ENCODE results near the gene HLCS.

The HLCS gene

GRCh38 chr21:36902793-36903192 is 63.7 kb downstream of the HLCS start:
- H3K36me3 ChIP-seq, result no peaks in the 10 kb centered on the region

GRCh38 chr21:36902331-36902730 is 64.1 kb downstream of the HLCS start:
- H3K36me3 ChIP-seq, result no peaks in the 10 kb centered on the region
- no peak overlapping the region for H3K27ac ChIP-seq
- no peak for TF ChIP-seq CTCF (IDR thresholded peaks at IDR 0.05)
- no peaks in the 10 kb centered on the region for H3K27me3 ChIP-seq
- no peaks in the 10 kb centered on the region for H3K9me3 ChIP-seq
- H3K4me1 ChIP-seq (ENCODE audit: control insufficient read depth in 1 of 2, insufficient read depth in 1 of 2, low read depth in 1 of 2, low read length in 1 of 2), result no peaks in the 10 kb centered on the region
- H3K4me3 ChIP-seq (ENCODE audit: low read depth in 1 of 2, low read length in 1 of 2), result no peak overlapping the region

More at GRCh38 chr21:36902793-36903192, 63.7 kb downstream of the HLCS start:
- TF ChIP-seq CTCF (IDR thresholded peaks at IDR 0.05), result no peak
- Histone ChIP-seq H3K4me3 (ENCODE audit: low read depth in 1 of 2, low read length in 1 of 2) (no peak overlapping the region), H3K9me3 (no peaks in the 10 kb centered on the region), H3K4me1 (ENCODE audit: control insufficient read depth in 1 of 2, insufficient read depth in 1 of 2, low read depth in 1 of 2, low read length in 1 of 2) (no peaks in the 10 kb centered on the region), H3K27ac (no peak overlapping the region), H3K27me3 (no peaks in the 10 kb centered on the region)

GRCh38 chr21:36901575-36901974 is 64.9 kb downstream of the HLCS start:
- Histone ChIP-seq H3K36me3 (no peaks in the 10 kb centered on the region), H3K9me3 (no peaks in the 10 kb centered on the region), H3K27me3 (no peaks in the 10 kb centered on the region), H3K27ac (no peak overlapping the region), H3K4me1 (ENCODE audit: control insufficient read depth in 1 of 2, insufficient read depth in 1 of 2, low read depth in 1 of 2, low read length in 1 of 2) (no peaks in the 10 kb centered on the region), H3K4me3 (ENCODE audit: low read depth in 1 of 2, low read length in 1 of 2) (no peak overlapping the region)
- no peak for TF ChIP-seq CTCF (IDR thresholded peaks at IDR 0.05)

- no peaks in the 10 kb centered on the region for H3K9me3 ChIP-seq
- no peaks in the 10 kb centered on the region for H3K36me3 ChIP-seq
- H3K27ac ChIP-seq, result no peak overlapping the region
- H3K4me3 ChIP-seq (ENCODE audit: low read depth in 1 of 2, low read length in 1 of 2), result no peak overlapping the region
- no peaks in the 10 kb centered on the region for H3K4me1 ChIP-seq (ENCODE audit: control insufficient read depth in 1 of 2, insufficient read depth in 1 of 2, low read depth in 1 of 2, low read length in 1 of 2)
- H3K27me3 ChIP-seq, result no peaks in the 10 kb centered on the region
- TF ChIP-seq CTCF (IDR thresholded peaks at IDR 0.05), result no peak
Measured at GRCh38 chr21:36893581-36893980, 72.9 kb downstream of the HLCS start.

- no peak overlapping the region for H3K4me3 ChIP-seq (ENCODE audit: low read depth in 1 of 2, low read length in 1 of 2)
- H3K27ac ChIP-seq, result no peak overlapping the region
- no peaks in the 10 kb centered on the region for H3K36me3 ChIP-seq
- H3K4me1 ChIP-seq (ENCODE audit: control insufficient read depth in 1 of 2, insufficient read depth in 1 of 2, low read depth in 1 of 2, low read length in 1 of 2), result no peaks in the 10 kb centered on the region
- H3K9me3 ChIP-seq, result no peaks in the 10 kb centered on the region
- TF ChIP-seq CTCF (IDR thresholded peaks at IDR 0.05), result no peak
- no peaks in the 10 kb centered on the region for H3K27me3 ChIP-seq
Measured at GRCh38 chr21:36892201-36892600, 74.3 kb downstream of the HLCS start.

- H3K36me3 ChIP-seq, result no peaks in the 10 kb centered on the region
- no peaks in the 10 kb centered on the region for H3K27me3 ChIP-seq
- no peaks in the 10 kb centered on the region for H3K9me3 ChIP-seq
- H3K27ac ChIP-seq, result no peak overlapping the region
- no peak overlapping the region for H3K4me3 ChIP-seq (ENCODE audit: low read depth in 1 of 2, low read length in 1 of 2)
- no peaks in the 10 kb centered on the region for H3K4me1 ChIP-seq (ENCODE audit: control insufficient read depth in 1 of 2, insufficient read depth in 1 of 2, low read depth in 1 of 2, low read length in 1 of 2)
- TF ChIP-seq CTCF (IDR thresholded peaks at IDR 0.05), result no peak
Measured at GRCh38 chr21:36891692-36892091, 74.8 kb downstream of the HLCS start.
